ENCODE measurements around the gene SMARCA4. TPM values are rescaled to one million over a fixed set of nuclear protein-coding genes. Genes with fewer than 3 reads are reported as not detected.

The SMARCA4 gene
- total and polyA plus RNA-seq, 2 experiments from 2014 or later: 177 to 336 TPM

GRCh38 chr19:11024259-11024658 is 63.4 kb downstream of the SMARCA4 start (continued):
- no peak for TF ChIP-seq ZNF462 (CRISPR knock-in tag; IDR thresholded peaks at IDR 0.05)
- TF ChIP-seq EZH2phosphoT487 (IDR thresholded peaks at IDR 0.05; ENCODE audit: unreplicated experiment): no peak

GRCh38 chr19:11025006-11025405 is 64.2 kb downstream of the SMARCA4 start:
- ATAC-seq: no peak
- Histone ChIP-seq H3K4me2 (no peak overlapping the region), H3K4me3 (no peak overlapping the region), H3K9me2 (ENCODE audit: insufficient read depth) (no peaks in the 10 kb centered on the region), H2AFZ (no peak overlapping the region), H3K27me3 (ENCODE audit: insufficient read depth) (no peaks in the 10 kb centered on the region), H3K4me1 (ENCODE audit: insufficient read depth) (no peaks in the 10 kb centered on the region), H4K20me1 (replicated peaks; ENCODE audit: insufficient read depth) (no peaks in the 10 kb centered on the region; the same call in none of the 2 replicates), H3K36me3 (ENCODE audit: insufficient read depth) (peaks cover 31% of the 10 kb centered on the region), H3K79me2 (replicated peaks; ENCODE audit: insufficient read depth) (no peaks in the 10 kb centered on the region), H3F3A (replicated peaks; ENCODE audit: low read depth) (0 out of 2 replicates have a peak, but pooled peaks cover 14% of the 10 kb centered on the region), H3K27ac (ENCODE audit: low read depth) (no peak overlapping the region)
- Mint-ChIP-seq H3K27me3 (ENCODE audit: insufficient read depth, low read depth, poor library complexity) (peaks cover 10% of the 10 kb centered on the region), H3K27ac (no peak overlapping the region), H3K4me3 (no peak overlapping the region), H3K36me3 (ENCODE audit: low read depth) (peaks cover 86% of the 10 kb centered on the region), H3K4me1 (no peaks in the 10 kb centered on the region; the same call in 2 of the 3 replicates), H3K9me3 (no peaks in the 10 kb centered on the region)
- DNase-seq (ENCODE audit: low spot score): no peak
- TF ChIP-seq EZH2 (IDR thresholded peaks at IDR 0.05; ENCODE audit: low read depth, unreplicated experiment) (no peak), ZNF331 (CRISPR knock-in tag; IDR thresholded peaks at IDR 0.05; ENCODE audit: low read depth) (no peak), POLR2AphosphoS5 (IDR thresholded peaks at IDR 0.05; ENCODE audit: low read depth) (no peak), EZH2phosphoT487 (IDR thresholded peaks at IDR 0.05; ENCODE audit: unreplicated experiment) (no peak), CTCF (conservative IDR thresholded peaks at IDR 0.05; ENCODE audit: low read depth in 2 of 2) (no peak), JUNB (IDR thresholded peaks at IDR 0.05; ENCODE audit: unreplicated experiment) (no peak), NANOG (IDR thresholded peaks at IDR 0.05; ENCODE audit: borderline replicate concordance) (no peak), STAT1 (IDR thresholded peaks at IDR 0.05; ENCODE audit: unreplicated experiment) (no peak), ETS1 (IDR thresholded peaks at IDR 0.05) (no peak), ZNF114 (CRISPR knock-in tag; IDR thresholded peaks at IDR 0.05) (no peak)

Measured in GM23338 (cell line).